Esophagus muscularis mucosa (tissue), 4 donors: Measurements from ENCODE around the gene ATRNL1. TPM values are rescaled to one million over a fixed set of nuclear protein-coding genes. Genes with fewer than 3 reads are reported as not detected.

Experiments
- DNase-seq: peaks from one replicate; pipeline ENCODE4 v3.0.0-alpha.2; 2017; ENCODE audit errors: extremely low spot score
- H3K27ac ChIP-seq, 4 donors: fragments of 200-600 bp; sonication (generic); replicated peaks in 1 of 4; 1 replicate in 3 of 4; 2 replicates in 1 of 4; pipeline ENCODE4 v1.5.1; 2016 to 2019; ENCODE audit warnings: mild to moderate bottlenecking in 1 of 4
- H3K27me3 ChIP-seq, 4 donors: fragments of 200-600 bp; sonication (generic); one replicate each; pipeline versions ENCODE4 v1.5.1 to v1.6.0; 2016 to 2019
- H3K36me3 ChIP-seq, 4 donors: fragments of 200-600 bp; sonication (generic); one replicate each; pipeline ENCODE4 v1.5.1; 2016 to 2019
- H3K4me1 ChIP-seq, 4 donors: fragments of 200-600 bp; sonication (generic); one replicate each; pipeline ENCODE4 v1.5.1; 2016 to 2019
- H3K4me3 ChIP-seq, 4 donors: fragments of 200-600 bp; sonication (generic); 1 replicate in 2 of 4; 2 replicates in 2 of 4; pipeline ENCODE4 v1.5.1; 2016 to 2019; ENCODE audit warnings: mild to moderate bottlenecking in 4 of 4, moderate library complexity in 1 of 4
- H3K9me3 ChIP-seq, 4 donors: fragments of 200-600 bp; sonication (generic); 1 replicate in 3 of 4; 2 replicates in 1 of 4; pipeline ENCODE4 v1.5.1; 2016 to 2019
- CTCF ChIP-seq, 3 experiments: fragments of 200-600 bp in 2 of 3; fragments of 450-650 bp in 1 of 3; sonication (generic) in 2 of 3; IDR thresholded peaks; one replicate each; pipeline ENCODE4 v1.5.1; 2017 to 2019; ENCODE audit warnings: antibody characterized with exemption in 3 of 3, mild to moderate bottlenecking in 2 of 3, moderate library complexity in 1 of 3
- EP300 ChIP-seq: sonication (generic); formaldehyde crosslinking; IDR thresholded peaks from one replicate; pipeline ENCODE4 v1.6.1; 2017; ENCODE audit warnings: antibody characterized with exemption
- POLR2A ChIP-seq: fragments of 450-650 bp; IDR thresholded peaks from one replicate; pipeline ENCODE4 v1.6.1; 2017; ENCODE audit warnings: antibody characterized with exemption, moderate library complexity, mild to moderate bottlenecking, low read depth
- POLR2AphosphoS5 ChIP-seq, 2 donors: sonication (generic); formaldehyde crosslinking; IDR thresholded peaks; one replicate each; pipeline ENCODE4 v1.6.1; 2017; ENCODE audit warnings: antibody characterized with exemption in 2 of 2
- WGBS: methylation state at CpG from one replicate; pipeline ENCODE4 v1.1.5; 2018; 5-methylcytosine and 5-hydroxymethylcytosine counted together
- intact Hi-C: fragments of 100-400 bp; cut with DNase I; formaldehyde crosslinking; loops from one replicate; pipeline ENCODE4 v1.15.1; 2023
- total RNA-seq, 4 donors: library from RNA; depleted of rRNA; stranded (reverse); fragments of >200 nt; gene quantifications; one replicate each; pipeline versions ENCODE4 v1.1.0 to v1.2.1, GENCODE V29; 2016

ATRNL1 gene
- total RNA-seq, 4 donors from 2014 or later = 5.0 to 18.0 (median 11.3) TPM

GRCh38 chr10:115432188-115432819 is 339.1 kb downstream of the ATRNL1 start:
- no peaks in the 10 kb centered on the region for H3K36me3 ChIP-seq
- no peaks in the 10 kb centered on the region for H3K4me1 ChIP-seq
- no peaks in the 10 kb centered on the region for H3K9me3 ChIP-seq
- intact Hi-C loops = no loop called here
- no peak overlapping the region for H3K27ac ChIP-seq
- DNase-seq = no peak
- H3K4me3 ChIP-seq = no peak overlapping the region
- TF ChIP-seq POLR2AphosphoS5 (IDR thresholded peaks at IDR 0.05) = no peak
- TF ChIP-seq CTCF (IDR thresholded peaks at IDR 0.05) = no peak
- no peak for TF ChIP-seq POLR2A
- TF ChIP-seq EP300 = no peak
- H3K27me3 ChIP-seq = no peaks in the 10 kb centered on the region
- 24% methylated on average over 4 of the region's 4 CpGs for WGBS

GRCh38 chr10:115436999-115437398 is 343.8 kb downstream of the ATRNL1 start:
- no peak for TF ChIP-seq POLR2AphosphoS5 (IDR thresholded peaks at IDR 0.05)
- Histone ChIP-seq H3K4me3 (no peak overlapping the region), H3K27ac (no peak overlapping the region), H3K36me3 (no peaks in the 10 kb centered on the region), H3K9me3 (no peaks in the 10 kb centered on the region), H3K4me1 (no peaks in the 10 kb centered on the region), H3K27me3 (no peaks in the 10 kb centered on the region)
- no peak for DNase-seq
- intact Hi-C loops = no loop called here
- 88% methylated on average over 3 of the region's 3 CpGs for WGBS

- intact Hi-C loops = no loop called here
- Histone ChIP-seq H3K4me3 (no peak overlapping the region), H3K9me3 (no peaks in the 10 kb centered on the region), H3K4me1 (no peaks in the 10 kb centered on the region), H3K36me3 (no peaks in the 10 kb centered on the region), H3K27me3 (no peaks in the 10 kb centered on the region), H3K27ac (no peak overlapping the region)
- 72% methylated on average over 2 of the region's 2 CpGs for WGBS
- no peak for DNase-seq
- TF ChIP-seq POLR2AphosphoS5 (IDR thresholded peaks at IDR 0.05) = no peak
- TF ChIP-seq EP300 = no peak
- no peak for TF ChIP-seq POLR2A
Measured at GRCh38 chr10:115441907-115442545, 348.9 kb downstream of the ATRNL1 start.

- Histone ChIP-seq H3K4me3 (no peak overlapping the region), H3K27me3 (no peaks in the 10 kb centered on the region), H3K27ac (no peak overlapping the region), H3K9me3 (peaks cover 0 to 2% (median 0%) of the 10 kb centered on the region in 4 donors), H3K36me3 (no peaks in the 10 kb centered on the region), H3K4me1 (no peaks in the 10 kb centered on the region)
- 89% methylated on average over 5 of the region's 5 CpGs for WGBS
- intact Hi-C loops = no loop called here
- TF ChIP-seq POLR2A (no peak), POLR2AphosphoS5 (IDR thresholded peaks at IDR 0.05) (no peak)
- DNase-seq = no peak
Measured at GRCh38 chr10:115456812-115457211, 363.6 kb downstream of the ATRNL1 start.

GRCh38 chr10:115483294-115483693 is 390.1 kb downstream of the ATRNL1 start:
- no peaks in the 10 kb centered on the region for H3K27me3 ChIP-seq
- no peak overlapping the region for H3K27ac ChIP-seq
- TF ChIP-seq POLR2A = no peak
- TF ChIP-seq POLR2AphosphoS5 (IDR thresholded peaks at IDR 0.05) = no peak
- TF ChIP-seq EP300 = no peak
- no peak for TF ChIP-seq CTCF (IDR thresholded peaks at IDR 0.05)
- no peak for DNase-seq
- H3K36me3 ChIP-seq = no peaks in the 10 kb centered on the region
- no peaks in the 10 kb centered on the region for H3K9me3 ChIP-seq
- H3K4me1 ChIP-seq = no peaks in the 10 kb centered on the region
- intact Hi-C loops = no loop called here
- H3K4me3 ChIP-seq = no peak overlapping the region
- 92% methylated on average over 2 of the region's 2 CpGs for WGBS

GRCh38 chr10:115491526-115492140 is 398.5 kb downstream of the ATRNL1 start:
- H3K36me3 ChIP-seq = no peaks in the 10 kb centered on the region
- no peak for DNase-seq
- TF ChIP-seq POLR2AphosphoS5 (IDR thresholded peaks at IDR 0.05) (no peak), CTCF (IDR thresholded peaks at IDR 0.05) (no peak), EP300 (no peak), POLR2A (no peak)
- no peak overlapping the region for H3K27ac ChIP-seq
- intact Hi-C loops = no loop called here
- no peaks in the 10 kb centered on the region for H3K27me3 ChIP-seq
- H3K9me3 ChIP-seq = no peaks in the 10 kb centered on the region
- 96% methylated on average over 9 of the region's 10 CpGs for WGBS
- H3K4me3 ChIP-seq = no peak overlapping the region
- no peaks in the 10 kb centered on the region for H3K4me1 ChIP-seq
